Putamen (tissue), 1 donor: Measurements from ENCODE around the gene ARHGEF6.

Experiments
- DNase-seq: peaks from one replicate; pipeline ENCODE4 v3.0.0-alpha.2; 2016; ENCODE audit warnings: low spot score

Gene ARHGEF6

GRCh38 chrX:136646602-136647239, 134.0 kb downstream of the ARHGEF6 start:
- DNase-seq = no peak

- no peak for DNase-seq
Measured at GRCh38 chrX:136643243-136643642, 137.5 kb downstream of the ARHGEF6 start.

- DNase-seq = no peak
Measured at GRCh38 chrX:136639506-136640176, 141.1 kb downstream of the ARHGEF6 start.

GRCh38 chrX:136636121-136636520, 144.6 kb downstream of the ARHGEF6 start:
- DNase-seq = no peak

- no peak for DNase-seq
Measured at GRCh38 chrX:136635235-136635634, 145.5 kb downstream of the ARHGEF6 start.

- DNase-seq = no peak
Measured at GRCh38 chrX:136630881-136631280, 149.9 kb downstream of the ARHGEF6 start.

GRCh38 chrX:136629084-136629750, 151.5 kb downstream of the ARHGEF6 start:
- no peak for DNase-seq

GRCh38 chrX:136627409-136627808, 153.3 kb downstream of the ARHGEF6 start:
- no peak for DNase-seq

- no peak for DNase-seq
Measured at GRCh38 chrX:136626891-136627290, 153.8 kb downstream of the ARHGEF6 start.

- no peak for DNase-seq
Measured at GRCh38 chrX:136626237-136626636, 154.5 kb downstream of the ARHGEF6 start.

- DNase-seq = no peak
Measured at GRCh38 chrX:136625246-136625645, 155.5 kb downstream of the ARHGEF6 start.

GRCh38 chrX:136623396-136623795, 157.3 kb downstream of the ARHGEF6 start:
- no peak for DNase-seq

GRCh38 chrX:136622568-136622967, 158.2 kb downstream of the ARHGEF6 start:
- no peak for DNase-seq

GRCh38 chrX:136620780-136621179, 160.0 kb downstream of the ARHGEF6 start:
- DNase-seq = no peak

- DNase-seq = no peak
Measured at GRCh38 chrX:136619899-136620505, 160.7 kb downstream of the ARHGEF6 start.

GRCh38 chrX:136616987-136617685, 163.6 kb downstream of the ARHGEF6 start:
- DNase-seq = no peak
